ENCODE measurements around the gene MYB. TPM values are rescaled to one million over a fixed set of nuclear protein-coding genes. Genes with fewer than 3 reads are reported as not detected.

MYB gene
- total RNA-seq, 4 donors from 2014 or later, result 0.13 to 1.2 (median 0.93) TPM; not detected in 1

DNA sequence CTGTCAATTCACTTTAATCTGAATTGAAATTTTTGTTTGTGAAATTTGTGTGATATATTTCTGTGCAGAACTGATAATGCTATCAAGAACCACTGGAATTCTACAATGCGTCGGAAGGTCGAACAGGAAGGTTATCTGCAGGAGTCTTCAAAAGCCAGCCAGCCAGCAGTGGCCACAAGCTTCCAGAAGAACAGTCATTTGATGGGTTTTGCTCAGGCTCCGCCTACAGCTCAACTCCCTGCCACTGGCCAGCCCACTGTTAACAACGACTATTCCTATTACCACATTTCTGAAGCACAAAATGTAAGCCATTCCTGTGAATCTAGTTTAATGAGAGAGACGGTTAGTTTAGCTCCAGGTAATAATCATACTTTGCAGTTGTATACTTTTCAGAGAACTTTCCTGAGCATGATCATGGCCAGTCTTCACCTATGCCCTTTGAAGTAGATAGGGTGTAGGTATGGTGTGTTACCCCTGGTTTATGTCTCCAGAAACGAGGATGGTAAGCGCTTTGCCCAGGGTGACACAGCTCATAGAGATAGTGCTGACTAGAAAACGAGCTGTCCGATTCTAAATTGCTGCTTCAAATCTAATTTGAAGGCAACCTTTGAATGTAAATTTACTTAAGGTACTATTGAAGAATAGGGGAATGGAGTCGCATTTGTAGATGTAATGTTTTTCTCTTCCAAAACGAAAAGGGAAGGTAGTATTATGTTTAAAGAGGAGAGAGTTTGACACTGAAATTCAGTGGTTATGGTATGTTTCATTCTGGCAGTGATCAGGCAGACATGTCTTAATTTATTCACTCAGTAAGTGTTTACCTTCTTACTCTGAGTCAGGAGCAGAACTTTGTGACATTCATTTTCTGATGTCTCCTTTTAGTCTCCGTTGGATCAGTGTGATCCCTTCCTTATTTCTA lies 11.4 kb downstream of the MYB start:
- Histone ChIP-seq H3K4me1 (no peaks in the 10 kb centered on the region), H3K27ac (no peak overlapping the region), H3K27me3 (peaks cover 36% of the 10 kb centered on the region), H3K36me3 (no peaks in the 10 kb centered on the region), H3K4me3 (no peak overlapping the region), H3K9me3 (no peaks in the 10 kb centered on the region)
- 76 to 79% methylated on average over 8 to 12 of the region's 13 CpGs for WGBS, 2 donors (ENCODE audit: low coverage in 1 of 2)
- TF ChIP-seq POLR2AphosphoS5 (IDR thresholded peaks at IDR 0.05), result no peak
- TF ChIP-seq, protein P1, sequence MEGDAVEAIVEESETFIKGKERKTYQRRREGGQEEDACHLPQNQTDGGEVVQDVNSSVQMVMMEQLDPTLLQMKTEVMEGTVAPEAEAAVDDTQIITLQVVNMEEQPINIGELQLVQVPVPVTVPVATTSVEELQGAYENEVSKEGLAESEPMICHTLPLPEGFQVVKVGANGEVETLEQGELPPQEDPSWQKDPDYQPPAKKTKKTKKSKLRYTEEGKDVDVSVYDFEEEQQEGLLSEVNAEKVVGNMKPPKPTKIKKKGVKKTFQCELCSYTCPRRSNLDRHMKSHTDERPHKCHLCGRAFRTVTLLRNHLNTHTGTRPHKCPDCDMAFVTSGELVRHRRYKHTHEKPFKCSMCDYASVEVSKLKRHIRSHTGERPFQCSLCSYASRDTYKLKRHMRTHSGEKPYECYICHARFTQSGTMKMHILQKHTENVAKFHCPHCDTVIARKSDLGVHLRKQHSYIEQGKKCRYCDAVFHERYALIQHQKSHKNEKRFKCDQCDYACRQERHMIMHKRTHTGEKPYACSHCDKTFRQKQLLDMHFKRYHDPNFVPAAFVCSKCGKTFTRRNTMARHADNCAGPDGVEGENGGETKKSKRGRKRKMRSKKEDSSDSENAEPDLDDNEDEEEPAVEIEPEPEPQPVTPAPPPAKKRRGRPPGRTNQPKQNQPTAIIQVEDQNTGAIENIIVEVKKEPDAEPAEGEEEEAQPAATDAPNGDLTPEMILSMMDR (IDR thresholded peaks at IDR 0.05), result no peak
- no peak for TF ChIP-seq POLR2A (IDR thresholded peaks at IDR 0.05)
- TF ChIP-seq EP300 (IDR thresholded peaks at IDR 0.05), result no peak
- no peak for ATAC-seq

DNA sequence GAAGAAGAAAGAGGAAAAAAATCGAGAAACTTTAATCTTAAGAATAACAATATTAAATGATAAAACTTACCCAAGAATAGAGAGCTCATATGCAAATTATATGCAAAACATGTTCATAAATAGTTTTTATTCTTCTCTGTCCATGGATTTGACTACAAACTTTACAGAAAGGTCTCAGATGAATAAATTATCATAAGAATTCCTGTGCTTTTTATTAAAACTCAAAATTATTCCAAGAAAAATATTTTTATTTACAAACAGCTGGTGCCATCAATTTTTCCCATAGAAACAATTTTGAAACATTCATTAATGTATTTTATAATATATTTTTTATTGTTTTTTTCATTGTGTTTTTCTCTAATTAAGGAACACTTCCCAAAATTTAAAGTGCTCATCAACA lies 12.1 kb downstream of the MYB start:
- TF ChIP-seq POLR2A (IDR thresholded peaks at IDR 0.05), result no peak
- no peak for TF ChIP-seq EP300 (IDR thresholded peaks at IDR 0.05)
- no peak for TF ChIP-seq POLR2AphosphoS5 (IDR thresholded peaks at IDR 0.05)
- TF ChIP-seq, protein P1 (IDR thresholded peaks at IDR 0.05), result no peak
- Histone ChIP-seq H3K4me3 (no peak overlapping the region), H3K36me3 (no peaks in the 10 kb centered on the region), H3K27ac (no peak overlapping the region), H3K9me3 (no peaks in the 10 kb centered on the region), H3K4me1 (no peaks in the 10 kb centered on the region), H3K27me3 (peaks cover 29% of the 10 kb centered on the region)
- 62 to 78% methylated on average over 1 of the region's 1 CpG for WGBS, 2 donors (ENCODE audit: low coverage in 1 of 2)
- no peak for ATAC-seq

GRCh38 chr6:135195041-135195440 lies 13.9 kb downstream of the MYB start:
- no peak for ATAC-seq
- H3K36me3 ChIP-seq, result no peaks in the 10 kb centered on the region
- H3K27ac ChIP-seq, result no peak overlapping the region
- no peaks in the 10 kb centered on the region for H3K4me1 ChIP-seq
- no peaks in the 10 kb centered on the region for H3K9me3 ChIP-seq
- TF ChIP-seq EP300 (IDR thresholded peaks at IDR 0.05), result no peak
- TF ChIP-seq, protein P1 (IDR thresholded peaks at IDR 0.05), result no peak
- no peak for TF ChIP-seq POLR2AphosphoS5 (IDR thresholded peaks at IDR 0.05)
- TF ChIP-seq POLR2A (IDR thresholded peaks at IDR 0.05), result no peak
- WGBS, 2 donors (ENCODE audit: low coverage in 1 of 2), result 67 to 71% methylated on average over 2 of the region's 2 CpGs
- no peak overlapping the region for H3K4me3 ChIP-seq
- peaks cover 11% of the 10 kb centered on the region for H3K27me3 ChIP-seq

DNA sequence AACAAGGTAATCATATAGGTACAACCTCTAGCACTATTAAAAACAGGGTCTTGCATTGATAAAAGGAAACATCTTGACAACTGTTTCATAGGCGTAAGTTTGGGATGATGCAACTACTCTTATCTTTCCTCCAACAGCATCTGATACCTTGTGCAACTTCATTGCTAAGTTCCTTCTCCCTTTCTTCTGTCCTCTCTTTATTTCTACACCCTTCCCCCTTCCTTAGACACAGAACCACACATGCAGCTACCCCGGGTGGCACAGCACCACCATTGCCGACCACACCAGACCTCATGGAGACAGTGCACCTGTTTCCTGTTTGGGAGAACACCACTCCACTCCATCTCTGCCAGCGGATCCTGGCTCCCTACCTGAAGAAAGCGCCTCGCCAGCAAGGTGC lies 14.4 kb downstream of the MYB start:
- Histone ChIP-seq H3K4me1 (no peaks in the 10 kb centered on the region), H3K27me3 (peaks cover 6% of the 10 kb centered on the region), H3K4me3 (no peak overlapping the region), H3K36me3 (no peaks in the 10 kb centered on the region), H3K27ac (no peak overlapping the region), H3K9me3 (no peaks in the 10 kb centered on the region)
- WGBS, 2 donors (ENCODE audit: low coverage in 1 of 2), result 83 to 88% methylated on average over 1 to 5 of the region's 6 CpGs
- no peak for TF ChIP-seq EP300 (IDR thresholded peaks at IDR 0.05)
- no peak for ATAC-seq

- Histone ChIP-seq H3K4me3 (no peak overlapping the region), H3K36me3 (no peaks in the 10 kb centered on the region), H3K9me3 (no peaks in the 10 kb centered on the region), H3K27me3 (peaks cover 4% of the 10 kb centered on the region), H3K27ac (no peak overlapping the region), H3K4me1 (no peaks in the 10 kb centered on the region)
- ATAC-seq, result no peak
- TF ChIP-seq, protein P1 (IDR thresholded peaks at IDR 0.05), result no peak
- TF ChIP-seq POLR2A (IDR thresholded peaks at IDR 0.05) (no peak), POLR2AphosphoS5 (IDR thresholded peaks at IDR 0.05) (no peak), EP300 (IDR thresholded peaks at IDR 0.05) (no peak)
- 69 to 85% methylated on average over 7 to 9 of the region's 10 CpGs for WGBS, 2 donors (ENCODE audit: low coverage in 1 of 2)
Measured at GRCh38 chr6:135196739-135197510, 15.8 kb downstream of the MYB start.
